PFSK-1 (cell line): ENCODE data around the gene GRM4.

Source experiments
- FOXP2 ChIP-seq: optimal IDR thresholded peaks from 2 replicates; pipeline ENCODE3; 2011; ENCODE audit warnings: borderline replicate concordance, control low read depth, inconsistent platforms; ENCODE audit not compliant: insufficient read depth; ENCODE audit errors: extremely low read length, extremely low read depth
- POLR2AphosphoS5 ChIP-seq: IDR thresholded peaks from 2 replicates; pipeline ENCODE4 v1.6.1; 2012; ENCODE audit warnings: low read depth, mild to moderate bottlenecking, control low read depth, low read length, moderate library complexity
- SIN3A ChIP-seq: IDR thresholded peaks from 2 replicates; pipeline ENCODE4 v1.6.1; 2012; ENCODE audit warnings: mild to moderate bottlenecking, low read length, moderate library complexity, borderline replicate concordance; ENCODE audit not compliant: insufficient read depth
- TAF1 ChIP-seq: IDR thresholded peaks from 2 replicates; pipeline ENCODE4 v1.6.1; 2012; ENCODE audit warnings: low read length, control low read depth, borderline replicate concordance; ENCODE audit not compliant: insufficient read depth
- TF ChIP-seq, protein P1 (sequence below), 2 experiments: IDR thresholded peaks; 2 replicates each; pipeline versions ENCODE4 v1.6.1 to v1.8.0; 2011 to 2012; ENCODE audit warnings: low read depth in 2 of 2, low read length in 2 of 2, control low read depth in 1 of 2, inconsistent platforms in 1 of 2, mild to moderate bottlenecking in 1 of 2, moderate library complexity in 1 of 2; ENCODE audit not compliant: insufficient read depth in 1 of 2

GRM4 gene

DNA sequence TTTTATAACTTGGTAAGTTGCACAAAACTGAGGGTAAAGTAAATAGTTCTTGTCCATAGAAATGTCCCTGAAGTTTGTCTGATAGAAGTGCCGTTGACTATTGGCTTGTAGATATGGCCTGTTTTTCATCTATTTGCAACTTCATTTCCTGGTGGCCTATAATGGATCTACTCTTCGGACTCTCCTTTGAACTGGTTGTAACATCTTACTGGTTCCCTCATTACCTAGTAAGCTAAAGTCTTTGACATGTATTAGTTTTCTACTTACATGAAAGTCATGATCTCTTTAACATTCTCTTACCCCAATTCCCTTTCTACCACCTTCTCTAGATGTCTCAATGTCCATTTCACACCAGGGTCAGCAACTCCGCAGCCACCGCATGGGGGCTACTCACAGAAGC is 146.3 kb downstream of the GRM4 start:
- TF ChIP-seq, protein P1, sequence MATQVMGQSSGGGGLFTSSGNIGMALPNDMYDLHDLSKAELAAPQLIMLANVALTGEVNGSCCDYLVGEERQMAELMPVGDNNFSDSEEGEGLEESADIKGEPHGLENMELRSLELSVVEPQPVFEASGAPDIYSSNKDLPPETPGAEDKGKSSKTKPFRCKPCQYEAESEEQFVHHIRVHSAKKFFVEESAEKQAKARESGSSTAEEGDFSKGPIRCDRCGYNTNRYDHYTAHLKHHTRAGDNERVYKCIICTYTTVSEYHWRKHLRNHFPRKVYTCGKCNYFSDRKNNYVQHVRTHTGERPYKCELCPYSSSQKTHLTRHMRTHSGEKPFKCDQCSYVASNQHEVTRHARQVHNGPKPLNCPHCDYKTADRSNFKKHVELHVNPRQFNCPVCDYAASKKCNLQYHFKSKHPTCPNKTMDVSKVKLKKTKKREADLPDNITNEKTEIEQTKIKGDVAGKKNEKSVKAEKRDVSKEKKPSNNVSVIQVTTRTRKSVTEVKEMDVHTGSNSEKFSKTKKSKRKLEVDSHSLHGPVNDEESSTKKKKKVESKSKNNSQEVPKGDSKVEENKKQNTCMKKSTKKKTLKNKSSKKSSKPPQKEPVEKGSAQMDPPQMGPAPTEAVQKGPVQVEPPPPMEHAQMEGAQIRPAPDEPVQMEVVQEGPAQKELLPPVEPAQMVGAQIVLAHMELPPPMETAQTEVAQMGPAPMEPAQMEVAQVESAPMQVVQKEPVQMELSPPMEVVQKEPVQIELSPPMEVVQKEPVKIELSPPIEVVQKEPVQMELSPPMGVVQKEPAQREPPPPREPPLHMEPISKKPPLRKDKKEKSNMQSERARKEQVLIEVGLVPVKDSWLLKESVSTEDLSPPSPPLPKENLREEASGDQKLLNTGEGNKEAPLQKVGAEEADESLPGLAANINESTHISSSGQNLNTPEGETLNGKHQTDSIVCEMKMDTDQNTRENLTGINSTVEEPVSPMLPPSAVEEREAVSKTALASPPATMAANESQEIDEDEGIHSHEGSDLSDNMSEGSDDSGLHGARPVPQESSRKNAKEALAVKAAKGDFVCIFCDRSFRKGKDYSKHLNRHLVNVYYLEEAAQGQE (IDR thresholded peaks at IDR 0.05; ENCODE audit: insufficient read depth in 1 of 2, low read depth in 2 of 2, low read length in 2 of 2): no peak
- TF ChIP-seq SIN3A (no peak), FOXP2 (no peak), POLR2AphosphoS5 (no peak), TAF1 (no peak)

DNA sequence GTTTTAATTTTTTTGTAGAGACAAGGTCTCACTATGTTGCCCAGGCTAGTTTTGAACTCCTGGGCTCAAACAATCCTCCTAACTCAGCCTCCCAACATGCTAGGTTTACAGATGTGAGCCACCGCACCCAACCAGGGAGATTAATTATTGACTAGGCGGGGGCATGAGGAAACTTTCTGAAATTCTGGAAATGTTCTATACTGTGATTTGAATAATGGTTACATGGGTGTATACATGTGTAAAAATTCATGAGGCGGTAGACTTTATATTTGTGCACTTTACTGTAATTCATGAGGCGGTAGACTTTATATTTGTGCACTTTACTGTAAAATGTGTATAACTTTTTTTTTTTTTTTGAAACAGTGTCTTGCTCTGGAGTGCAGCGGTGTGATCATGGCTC is 147.2 kb downstream of the GRM4 start:
- TF ChIP-seq SIN3A (no peak), FOXP2 (no peak), POLR2AphosphoS5 (no peak), TAF1 (no peak)
- TF ChIP-seq, protein P1 (IDR thresholded peaks at IDR 0.05; ENCODE audit: insufficient read depth in 1 of 2, low read depth in 2 of 2, low read length in 2 of 2): no peak

DNA sequence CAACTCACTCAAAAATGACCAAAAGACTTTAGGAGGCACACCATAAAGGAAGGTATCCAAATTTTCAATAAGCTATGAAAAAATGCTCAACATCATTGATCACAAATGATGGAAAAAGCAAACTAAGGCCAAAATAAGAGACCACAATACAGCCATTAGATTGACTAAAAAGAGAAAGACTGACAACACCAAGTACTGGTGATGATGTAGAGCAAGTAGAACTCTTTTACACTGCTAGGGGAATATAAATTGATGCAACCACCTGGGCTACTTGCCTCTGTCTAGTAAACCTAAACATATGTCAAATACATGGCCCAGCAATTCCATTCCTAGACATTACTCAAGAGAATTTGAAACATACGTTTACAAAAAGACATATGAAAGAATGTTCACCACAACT is 148.6 kb downstream of the GRM4 start:
- no peak for TF ChIP-seq SIN3A
- TF ChIP-seq POLR2AphosphoS5: no peak
- TF ChIP-seq TAF1: no peak
- TF ChIP-seq FOXP2: no peak
- TF ChIP-seq, protein P1 (IDR thresholded peaks at IDR 0.05; ENCODE audit: insufficient read depth in 1 of 2, low read depth in 2 of 2, low read length in 2 of 2): no peak

DNA sequence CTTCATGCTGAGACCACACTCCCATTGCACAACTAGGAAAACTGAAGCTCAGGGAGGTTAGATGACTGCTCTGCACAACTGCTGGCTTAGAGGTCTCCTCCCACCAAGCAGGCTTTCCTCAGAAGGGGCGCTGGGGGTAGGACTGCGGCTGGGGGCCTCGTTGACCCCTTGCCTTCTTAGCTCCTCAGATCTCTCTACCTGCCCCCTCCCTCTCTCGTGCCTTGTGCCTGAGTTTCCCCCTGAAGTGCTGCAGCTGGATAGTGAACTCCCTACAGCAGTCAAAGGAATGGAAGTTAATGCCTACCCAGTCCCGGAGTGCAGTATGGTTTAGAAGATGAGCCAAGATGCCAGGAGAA is 149.8 kb downstream of the GRM4 start:
- TF ChIP-seq SIN3A (no peak), POLR2AphosphoS5 (no peak), TAF1 (no peak), FOXP2 (no peak)
- TF ChIP-seq, protein P1 (IDR thresholded peaks at IDR 0.05; ENCODE audit: insufficient read depth in 1 of 2, low read depth in 2 of 2, low read length in 2 of 2): no peak

DNA sequence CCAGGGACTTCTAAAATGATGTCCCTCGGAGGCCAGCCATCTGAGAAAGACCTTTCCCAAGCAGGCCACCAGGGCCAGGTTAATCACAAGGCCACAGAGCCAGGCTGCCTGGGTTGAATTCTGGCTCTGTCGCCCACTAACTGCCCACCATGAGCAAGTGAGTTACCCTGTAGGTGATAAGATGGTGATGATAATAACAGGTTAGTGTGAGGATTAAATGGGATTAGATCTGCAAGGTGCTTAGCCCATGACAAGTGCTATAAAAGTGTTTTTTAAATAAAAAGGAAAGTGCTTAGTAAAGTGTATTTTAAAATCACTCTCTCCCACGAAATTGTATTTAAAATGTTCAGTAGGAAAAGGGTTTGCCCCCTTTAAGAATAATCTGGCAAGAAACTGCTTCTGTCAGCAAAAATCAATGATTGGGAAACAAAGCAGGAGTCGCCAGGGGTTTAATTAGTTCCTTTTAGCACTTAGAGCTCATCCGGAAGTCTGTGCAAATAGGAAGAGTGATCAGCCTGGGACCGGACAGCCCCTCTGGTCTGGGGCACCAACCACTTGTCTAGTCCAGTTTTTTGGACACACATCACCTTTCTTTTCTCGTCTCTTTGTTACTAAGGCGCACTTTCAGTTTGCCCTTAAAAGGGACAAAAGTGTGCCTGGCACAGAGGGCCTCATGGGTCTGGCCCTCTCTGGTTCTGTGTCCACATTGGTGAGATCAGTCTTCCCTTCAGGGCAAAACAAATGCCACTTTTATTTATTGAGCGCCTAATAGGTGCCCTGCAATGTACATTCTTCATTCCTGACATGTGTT is 150.4 kb downstream of the GRM4 start:
- TF ChIP-seq POLR2AphosphoS5: no peak
- TF ChIP-seq TAF1: no peak
